Limb (tissue), 2 donors: ENCODE measurements around the gene PRKCZ.
A peak's percentile ranks its signal among the peaks of the same experiment; 100 is the strongest.

ENCODE experiments used
- DNase-seq, 2 donors: peaks; one replicate each; pipeline ENCODE4 v3.0.0-alpha.2; 2016; ENCODE audit errors: extremely low spot score in 2 of 2

PRKCZ gene

GRCh38 chr1:2206813-2207487 is 156.7 kb downstream of the PRKCZ start:
- peak in 1 of 2 donors; percentile 41 for DNase-seq

DNA sequence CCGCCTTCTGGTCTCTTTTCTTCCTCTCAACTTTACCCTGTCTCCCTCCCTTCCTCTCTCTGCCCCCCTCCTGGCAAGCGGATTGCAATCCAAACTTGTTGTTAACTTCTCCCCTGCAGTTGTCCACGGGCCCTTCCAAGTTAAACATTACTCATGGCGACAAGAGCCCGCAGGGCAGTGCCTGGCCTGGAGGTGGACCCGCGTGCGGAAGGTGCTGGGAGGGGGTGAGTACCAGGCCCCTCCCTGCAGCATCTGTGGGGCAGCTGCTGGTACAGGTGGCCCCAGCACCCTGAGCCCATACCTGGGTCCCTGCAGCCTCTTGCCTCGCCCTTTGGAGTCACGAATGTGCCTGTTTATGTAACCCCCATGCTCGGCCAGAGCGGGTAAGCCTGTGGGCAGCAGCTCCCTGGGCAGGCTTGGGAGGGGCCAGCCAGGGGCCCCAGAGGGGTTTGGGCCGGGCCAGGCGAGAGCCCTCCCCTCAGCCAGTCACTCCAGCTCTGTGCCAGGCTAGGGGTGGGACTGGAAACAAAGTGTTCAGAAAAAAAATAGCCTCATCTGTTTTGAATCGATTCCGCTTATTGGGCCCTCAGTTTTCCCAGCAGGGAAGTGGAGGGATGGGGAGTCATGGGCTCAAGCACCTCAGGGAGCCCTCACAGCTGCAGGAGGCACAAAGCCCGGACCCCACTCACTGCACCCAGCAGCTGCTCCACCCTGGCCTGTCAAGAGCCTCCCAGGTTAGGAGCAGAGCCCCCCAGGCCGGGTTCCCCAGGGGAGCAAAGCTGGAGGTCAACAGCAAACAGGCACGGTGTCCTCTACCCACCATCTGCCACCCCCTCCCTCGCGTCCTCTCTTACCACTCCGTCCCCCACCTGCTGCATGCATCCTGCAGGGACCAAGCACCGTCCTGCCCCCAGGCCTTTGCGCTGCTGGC is 158.4 kb downstream of the PRKCZ start:
- DNase-seq: peak in 1 of 2 donors; percentile 61

GRCh38 chr1:2209400-2210083 is 159.3 kb downstream of the PRKCZ start:
- peak in 1 of 2 donors; percentile 42 for DNase-seq

- DNase-seq: peak in 1 of 2 donors; percentile 43
Measured at GRCh38 chr1:2210084-2210653, 160.0 kb downstream of the PRKCZ start.

- peak in 1 of 2 donors; percentile 33 for DNase-seq
Measured at GRCh38 chr1:2210786-2211185, 160.6 kb downstream of the PRKCZ start.

DNA sequence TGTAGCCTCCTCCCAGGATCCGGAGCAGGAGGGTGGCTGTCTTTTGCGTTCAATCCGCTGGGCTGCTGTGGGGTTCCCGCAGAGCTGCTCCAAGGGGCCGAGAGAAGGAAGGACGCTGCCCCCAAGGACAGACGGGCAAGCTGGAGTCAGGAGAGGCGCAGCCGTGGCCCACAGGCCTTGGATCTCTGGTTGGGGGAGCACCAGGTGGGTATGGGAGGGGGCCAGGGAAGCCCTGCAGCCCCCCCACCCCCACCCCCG is 162.0 kb downstream of the PRKCZ start:
- no peak for DNase-seq

GRCh38 chr1:2212532-2213491 is 162.6 kb downstream of the PRKCZ start:
- peak; percentile 94 to 97 for DNase-seq

DNA sequence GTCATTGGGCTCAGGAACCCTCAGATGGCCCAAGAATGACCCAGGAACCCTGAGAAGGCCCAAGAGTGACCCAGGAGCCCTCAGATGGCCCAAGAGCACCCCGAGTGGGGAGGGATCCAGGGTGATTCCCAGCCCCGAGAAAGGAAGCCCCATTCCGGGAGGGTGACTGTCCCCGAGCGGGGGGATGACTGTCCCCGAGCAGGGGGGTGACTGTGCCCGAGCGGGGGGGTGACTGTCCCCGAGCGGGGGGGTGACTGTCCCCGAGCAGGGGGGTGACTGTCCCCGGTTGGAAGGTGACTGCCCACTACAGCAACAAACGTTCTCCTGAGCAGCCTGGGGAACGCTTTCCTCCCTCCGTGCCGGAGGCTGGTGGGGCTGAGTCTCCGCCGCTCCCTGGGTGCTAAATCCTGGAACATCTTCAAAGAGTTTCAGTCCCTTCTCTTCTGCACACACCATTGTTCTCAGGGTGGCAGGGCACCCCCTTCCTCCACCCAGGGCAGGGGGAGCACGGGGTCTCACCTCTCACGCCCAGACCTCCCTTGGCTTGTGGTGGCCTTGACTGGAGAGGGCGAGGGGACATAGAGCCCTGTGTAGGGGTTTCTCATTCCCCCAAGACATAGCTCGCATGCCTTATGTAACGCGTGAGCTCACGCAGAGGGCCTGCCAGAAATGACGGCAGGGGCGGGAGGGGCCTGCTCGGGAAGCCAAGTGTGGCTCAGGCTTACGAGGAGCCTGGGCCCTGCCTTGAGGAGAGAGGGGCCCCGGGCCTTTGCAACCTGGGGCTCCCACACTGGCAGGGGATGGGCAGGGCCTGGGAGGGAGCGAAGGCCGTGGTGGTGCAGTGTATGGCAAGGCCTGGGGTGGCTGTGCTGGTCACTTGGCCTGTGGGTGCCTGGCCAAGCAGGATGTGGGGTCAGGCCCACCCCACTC is 163.6 kb downstream of the PRKCZ start:
- peak in 1 of 2 donors; percentile 87 for DNase-seq

GRCh38 chr1:2214541-2215241 is 164.5 kb downstream of the PRKCZ start:
- DNase-seq: peak in 1 of 2 donors; percentile 64

DNA sequence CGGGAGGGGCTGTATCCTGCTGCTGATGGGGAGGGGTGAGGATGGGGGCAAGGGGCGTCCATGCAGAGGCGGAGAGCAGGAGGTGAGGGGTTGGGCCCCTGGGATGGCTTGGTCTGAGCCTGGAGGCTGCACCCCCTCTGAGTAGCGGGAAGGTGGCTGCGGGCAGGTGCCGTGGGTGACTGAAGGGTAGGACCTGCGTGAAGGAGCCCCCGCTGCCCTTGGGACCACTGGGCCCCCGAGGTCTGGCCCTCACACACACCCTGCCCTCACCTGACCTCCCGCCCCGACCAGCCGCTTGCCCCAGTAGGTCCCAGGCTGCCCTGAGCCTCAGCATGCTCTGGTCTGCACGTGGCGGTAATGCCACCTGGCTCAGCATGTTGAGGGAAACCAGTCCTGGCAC is 165.1 kb downstream of the PRKCZ start:
- peak in 1 of 2 donors; percentile 31 for DNase-seq

DNA sequence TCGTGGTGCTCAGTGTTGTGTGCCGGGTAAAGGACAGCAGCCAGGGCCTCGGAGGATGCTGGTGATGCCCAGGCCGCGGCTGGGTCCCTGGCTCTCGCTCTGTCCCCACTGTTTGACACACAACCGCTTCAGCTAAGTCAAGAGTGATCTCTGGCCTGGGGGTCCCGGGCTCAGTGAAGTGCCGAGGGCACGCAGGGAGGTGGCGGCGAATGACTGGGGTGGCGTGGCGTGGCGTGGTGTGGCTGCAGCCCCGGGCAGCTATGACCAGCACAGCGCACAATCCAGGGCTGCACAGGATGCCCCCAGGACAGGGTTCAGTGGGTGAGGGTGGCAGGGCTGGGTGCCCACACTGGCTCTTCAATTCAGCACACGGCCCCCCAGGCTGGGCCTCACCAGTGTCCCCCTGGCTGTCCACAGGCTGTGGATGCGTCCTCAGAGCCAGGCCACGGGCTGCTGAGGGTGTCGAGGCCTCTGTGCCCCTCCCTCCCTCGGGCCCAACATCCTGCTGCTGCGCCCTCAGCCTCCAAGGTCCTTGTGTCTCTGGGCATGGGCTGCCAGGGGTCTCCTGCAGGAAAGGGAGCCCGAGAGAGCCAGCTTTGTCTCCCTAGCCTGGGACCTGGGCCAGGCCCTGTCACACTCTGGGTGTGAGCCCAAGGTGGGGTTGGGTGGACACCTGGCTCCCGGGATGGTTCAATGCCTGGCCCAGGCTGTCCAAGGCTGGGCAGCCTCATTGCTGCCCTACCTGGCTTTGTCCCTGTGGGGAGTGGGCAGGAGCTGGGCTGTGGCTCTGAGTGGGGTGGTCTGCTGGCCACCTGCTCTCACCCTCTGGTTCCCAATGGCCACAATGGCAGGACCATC is 165.9 kb downstream of the PRKCZ start:
- DNase-seq: no peak

GRCh38 chr1:2216767-2217058 is 166.5 kb downstream of the PRKCZ start:
- DNase-seq: no peak

GRCh38 chr1:2221271-2221670 is 171.1 kb downstream of the PRKCZ start:
- no peak for DNase-seq

DNA sequence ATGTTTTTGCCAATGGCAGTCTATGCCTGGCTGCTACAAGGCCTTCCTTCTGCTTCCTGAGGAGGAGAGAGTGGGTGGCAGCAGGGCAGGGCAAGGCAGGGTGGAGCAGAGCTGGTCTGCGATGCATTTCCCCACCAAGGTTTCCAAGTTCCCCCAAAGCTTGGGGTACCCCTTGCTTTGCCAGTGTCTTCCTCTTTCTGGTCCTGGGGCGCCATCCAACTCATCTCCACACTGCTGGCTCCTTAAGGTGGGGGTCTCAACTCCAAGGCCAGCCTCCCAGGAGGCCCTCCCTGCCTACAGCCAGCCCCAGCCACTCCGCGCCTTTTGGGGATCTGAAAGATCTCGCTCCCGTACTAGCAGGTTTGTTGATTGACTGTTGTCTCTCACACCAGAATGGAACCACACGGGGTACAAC is 174.0 kb downstream of the PRKCZ start:
- no peak for DNase-seq

- DNase-seq: no peak
Measured at GRCh38 chr1:2224631-2225428, 174.6 kb downstream of the PRKCZ start.

- DNase-seq: no peak
Measured at GRCh38 chr1:2226525-2227345, 176.5 kb downstream of the PRKCZ start.
